HFFc6 (cell line): ENCODE measurements around the gene TRIM46. TPM values are rescaled to one million over a fixed set of nuclear protein-coding genes. Genes with fewer than 3 reads are reported as not detected.
"Not testable (repeated sequence)": the region's sequence is repeated elsewhere in the genome, so short reads cannot be mapped to it uniquely, and the experiment has no call there.

ENCODE experiments used
- DNase-seq: peaks from one replicate; pipeline ENCODE4 v3.0.0-alpha.2; 2018
- H3K27ac Mint-ChIP-seq: 2 replicates; pipeline ENCODE4 v1.8.0; 2020; ENCODE audit warnings: mild to moderate bottlenecking, mixed read lengths
- H3K27me3 Mint-ChIP-seq: 2 replicates; pipeline ENCODE4 v1.8.0; 2021; ENCODE audit warnings: mild to moderate bottlenecking, moderate library complexity, mixed read lengths; ENCODE audit not compliant: insufficient read depth
- H3K36me3 Mint-ChIP-seq: 2 replicates; pipeline ENCODE4 v1.8.0; 2021; ENCODE audit warnings: low read depth, mixed read lengths
- H3K4me1 Mint-ChIP-seq: 2 replicates; pipeline ENCODE4 v1.8.0; 2020; ENCODE audit warnings: low read depth, mixed read lengths
- H3K4me3 Mint-ChIP-seq: 2 replicates; pipeline ENCODE4 v1.8.0; 2020; ENCODE audit warnings: mild to moderate bottlenecking, moderate library complexity, mixed read lengths
- H3K9me3 Mint-ChIP-seq: 2 replicates; pipeline ENCODE4 v1.8.0; 2020; ENCODE audit warnings: mild to moderate bottlenecking, mixed read lengths
- CTCF ChIP-seq: fragments of 200-600 bp; sonication (generic); IDR thresholded peaks from 2 replicates; pipeline ENCODE4 v1.5.0; 2021; ENCODE audit warnings: antibody characterized with exemption, mild to moderate bottlenecking
- total RNA-seq, 6 experiments: library from RNA; stranded (reverse); fragmentation: NEBNext Ultra II Directional; extraction: Animal tissue kit (Norgen Biotek cat#: 25700); gene quantifications; 2 replicates in 1 of 6; 3 replicates in 5 of 6; pipeline ENCODE4 v1.2.3, GENCODE V29; 2021

Gene TRIM46
- total RNA-seq, 6 experiments from 2014 or later: 5.1 to 7.1 (median 6.1) TPM

GRCh38 chr1:155186794-155187455 is 13.3 kb downstream of the TRIM46 start:
- Mint-ChIP-seq H3K4me3 (no peak overlapping the region), H3K9me3 (no peaks in the 10 kb centered on the region), H3K36me3 (peaks cover 5% of the 10 kb centered on the region; the same call in 1 of the 2 replicates), H3K27me3 (no peaks in the 10 kb centered on the region; the same call in 1 of the 2 replicates), H3K4me1 (0 out of 2 replicates have a peak, but pooled peaks cover 7% of the 10 kb centered on the region), H3K27ac (no peak overlapping the region)
- no peak for TF ChIP-seq CTCF
- no peak for DNase-seq

GRCh38 chr1:155187456-155187891 is 13.8 kb downstream of the TRIM46 start:
- no peak for TF ChIP-seq CTCF
- H3K9me3 Mint-ChIP-seq: no peaks in the 10 kb centered on the region
- no peak for DNase-seq
- peaks cover 5% of the 10 kb centered on the region; the same call in 1 of the 2 replicates for H3K36me3 Mint-ChIP-seq
- H3K4me3 Mint-ChIP-seq: no peak overlapping the region
- H3K4me1 Mint-ChIP-seq: 0 out of 2 replicates have a peak, but pooled peaks cover 7% of the 10 kb centered on the region
- H3K27ac Mint-ChIP-seq: no peak overlapping the region
- H3K27me3 Mint-ChIP-seq: peaks cover 2% of the 10 kb centered on the region; the same call in 1 of the 2 replicates

GRCh38 chr1:155188268-155188667 is 14.6 kb downstream of the TRIM46 start:
- H3K4me3 Mint-ChIP-seq: no peak overlapping the region
- H3K27me3 Mint-ChIP-seq: peaks cover 2% of the 10 kb centered on the region; the same call in 1 of the 2 replicates
- H3K27ac Mint-ChIP-seq: peak overlapping the region; percentile 36
- TF ChIP-seq CTCF: no peak
- no peaks in the 10 kb centered on the region for H3K9me3 Mint-ChIP-seq
- H3K4me1 Mint-ChIP-seq: peaks cover 9% of the 10 kb centered on the region
- DNase-seq: no peak
- H3K36me3 Mint-ChIP-seq: peaks cover 5% of the 10 kb centered on the region; the same call in 1 of the 2 replicates

GRCh38 chr1:155189926-155190325 is 16.3 kb downstream of the TRIM46 start:
- H3K36me3 Mint-ChIP-seq, H3K9me3 Mint-ChIP-seq, DNase-seq, H3K4me3 Mint-ChIP-seq, H3K27ac Mint-ChIP-seq: not testable (repeated sequence)
- H3K27me3 Mint-ChIP-seq: peaks cover 12% of the 10 kb centered on the region
- peaks cover 22% of the 10 kb centered on the region for H3K4me1 Mint-ChIP-seq

- DNase-seq: no peak
- Mint-ChIP-seq H3K27ac (peak overlapping the region; percentile 55; the same call in 1 of the 2 replicates), H3K9me3 (no peaks in the 10 kb centered on the region), H3K36me3 (peaks cover 11% of the 10 kb centered on the region), H3K4me3 (no peak overlapping the region), H3K27me3 (peaks cover 12% of the 10 kb centered on the region), H3K4me1 (peaks cover 36% of the 10 kb centered on the region)
- no peak for TF ChIP-seq CTCF
These were observed 18.3 kb downstream of the TRIM46 start for GRCh38 chr1:155191904-155192303.
